GM12878 (cell line): ENCODE measurements around the gene PPAN. TPM values are rescaled to one million over a fixed set of nuclear protein-coding genes. Genes with fewer than 3 reads are reported as not detected.

ENCODE experiments used
- ATAC-seq: fragments of 200-7000 bp; cut with Tn5 transposase; 3 replicates; pipeline ENCODE4 v1.9.1; 2020; ENCODE audit warnings: mild to moderate bottlenecking, moderate library complexity
- BruUV-seq: library from RNA; stranded (reverse); fragments of 400-500 nt; replicated peaks from 2 replicates; lab custom pipeline; 2021; lab: Mats Ljungman, UMichigan
- CTCF ChIA-PET: fragments of 300-600 bp; sonication (Branson Sonifier 250); formaldehyde crosslinking; extraction: SDS; loops from one replicate; lab custom pipeline; 2021; ENCODE audit warnings: inconsistent platforms; lab: Yijun Ruan, JAX
- POLR2A ChIA-PET: fragments of 350-600 bp; formaldehyde crosslinking; extraction: SDS; loops from one replicate; lab custom pipeline; 2021; ENCODE audit warnings: inconsistent platforms; lab: Charles Lee
- RAD21 ChIA-PET: fragments of 300-600 bp; sonication (Branson Sonifier 250); formaldehyde crosslinking; loops from one replicate; lab custom pipeline; 2023; ENCODE audit warnings: antibody characterized with exemption; ENCODE audit not compliant: unreplicated experiment; lab: Charles Lee
- SMC1A ChIA-PET: fragments of 300-600 bp; sonication (Branson Sonifier 250); formaldehyde crosslinking; loops from one replicate; lab custom pipeline; 2023; ENCODE audit not compliant: unreplicated experiment, uncharacterized antibody; lab: Charles Lee
- DNase-seq: peaks from one replicate; pipeline ENCODE4 v3.0.0-alpha.2; 2011; ENCODE audit warnings: low read depth, low spot score
- FAIRE-seq: peaks from 3 replicates; lab custom pipeline; 2011; peaks lifted over from hg19 to GRCh38; lab: Jason Lieb, UNC
- H2AFZ ChIP-seq: 2 replicates; pipeline ENCODE4 v1.6.0; 2011; ENCODE audit warnings: low read depth, low read length, control low read depth; ENCODE audit not compliant: control insufficient read depth
- H3K27ac ChIP-seq: 2 replicates; pipeline ENCODE4 v1.5.1; 2011; ENCODE audit warnings: control low read depth; ENCODE audit not compliant: control insufficient read depth, insufficient read depth
- H3K27me3 ChIP-seq, 2 experiments: replicated peaks in 1 of 2; 2 replicates each; pipeline versions ENCODE4 v1.6.0 to v1.6.1; 2011; ENCODE audit warnings: low read length in 1 of 2; ENCODE audit not compliant: control insufficient read depth in 2 of 2, insufficient read depth in 2 of 2
- H3K36me3 ChIP-seq, 2 experiments: 2 replicates each; pipeline ENCODE4 v1.5.1; 2011; ENCODE audit warnings: low read length in 1 of 2; ENCODE audit not compliant: control insufficient read depth in 2 of 2, insufficient read depth in 2 of 2
- H3K4me1 ChIP-seq: 2 replicates; pipeline ENCODE4 v1.6.1; 2011; ENCODE audit warnings: mild to moderate bottlenecking, low read length, moderate library complexity, mixed read lengths; ENCODE audit not compliant: control insufficient read depth, insufficient read depth
- H3K4me2 ChIP-seq: 2 replicates; pipeline ENCODE4 v1.6.0; 2011; ENCODE audit warnings: control low read depth; ENCODE audit not compliant: control insufficient read depth, insufficient read depth
- H3K4me3 ChIP-seq: fragments of 200-600 bp; sonication (generic); 2 replicates; pipeline ENCODE4 v1.5.1; 2016
- H3K79me2 ChIP-seq: 2 replicates; pipeline ENCODE4 v1.6.0; 2011; ENCODE audit warnings: low read length; ENCODE audit not compliant: control insufficient read depth, insufficient read depth
- H3K9ac ChIP-seq: 2 replicates; pipeline ENCODE4 v1.8.0; 2011; ENCODE audit warnings: low read length, control low read depth, mixed read lengths; ENCODE audit not compliant: control insufficient read depth, insufficient read depth
- H3K9me3 ChIP-seq: replicated peaks from 3 replicates; pipeline ENCODE4 v1.5.1; 2011; ENCODE audit warnings: mild to moderate bottlenecking, low read length; ENCODE audit not compliant: control insufficient read depth, insufficient read depth
- H4K20me1 ChIP-seq: 2 replicates; pipeline ENCODE4 v1.6.0; 2011; ENCODE audit not compliant: control insufficient read depth, insufficient read depth
- BACH1 ChIP-seq: fragments of 450-650 bp; IDR thresholded peaks from 2 replicates; pipeline ENCODE4 v1.6.1; 2017; ENCODE audit warnings: mild to moderate bottlenecking, borderline replicate concordance
- BCL3 ChIP-seq: IDR thresholded peaks from 2 replicates; pipeline ENCODE4 v1.6.1; 2011; ENCODE audit warnings: borderline replicate concordance, low read depth, mild to moderate bottlenecking, moderate library complexity, low read length; ENCODE audit not compliant: insufficient read depth, poor library complexity, severe bottlenecking
- BHLHE40 ChIP-seq, 2 experiments: fragments of 450-650 bp in 1 of 2; IDR thresholded peaks; 2 replicates each; pipeline ENCODE4 v1.6.1; 2011 to 2017; ENCODE audit warnings: low read depth in 2 of 2, borderline replicate concordance in 1 of 2, improper control_type of control experiment in 1 of 2, low read length in 1 of 2, mild to moderate bottlenecking in 1 of 2
- CBX5 ChIP-seq: sonication (generic); IDR thresholded peaks from 2 replicates; pipeline ENCODE4 v1.6.1; 2016; ENCODE audit warnings: low read depth, moderate library complexity, mild to moderate bottlenecking, inconsistent platforms
- CHD4 ChIP-seq: fragments of 200-600 bp; sonication (generic); IDR thresholded peaks from 2 replicates; pipeline ENCODE4 v1.6.1; 2016; ENCODE audit warnings: mild to moderate bottlenecking
- E2F8 ChIP-seq: fragments of 450-650 bp; IDR thresholded peaks from 2 replicates; pipeline ENCODE4 v1.6.1; 2018; ENCODE audit warnings: mild to moderate bottlenecking, low read depth, moderate library complexity; ENCODE audit not compliant: partially characterized antibody
- IKZF1 ChIP-seq: fragments of 450-650 bp; conservative IDR thresholded peaks from 2 replicates; pipeline ENCODE4 v1.6.1; 2017; ENCODE audit warnings: antibody characterized with exemption, mild to moderate bottlenecking
- NBN ChIP-seq: fragments of 450-650 bp; IDR thresholded peaks from 2 replicates; pipeline ENCODE4 v1.6.1; 2016
- POU2F2 ChIP-seq: IDR thresholded peaks from 3 replicates; pipeline ENCODE4 v1.6.1; 2011; ENCODE audit warnings: low read depth, mild to moderate bottlenecking, low read length, borderline replicate concordance
- RAD21 ChIP-seq: IDR thresholded peaks from 2 replicates; pipeline ENCODE4 v1.6.1; 2011; ENCODE audit warnings: mild to moderate bottlenecking, low read depth, low read length, moderate library complexity; ENCODE audit not compliant: insufficient read depth
- RB1 ChIP-seq: fragments of 450-650 bp; formaldehyde crosslinking; IDR thresholded peaks from 2 replicates; pipeline ENCODE4 v1.6.1; 2017; ENCODE audit warnings: mild to moderate bottlenecking, borderline replicate concordance
- SMC3 ChIP-seq: IDR thresholded peaks from 2 replicates; pipeline ENCODE4 v1.6.1; 2011; ENCODE audit warnings: low read length, improper control_type of control experiment, borderline replicate concordance
- SPI1 ChIP-seq: IDR thresholded peaks from 2 replicates; pipeline ENCODE4 v1.6.1; 2011; ENCODE audit warnings: low read depth, mild to moderate bottlenecking, low read length, moderate library complexity, borderline replicate concordance; ENCODE audit not compliant: insufficient read depth
- TCF12 ChIP-seq: IDR thresholded peaks from 2 replicates; pipeline ENCODE4 v1.6.1; 2011; ENCODE audit warnings: low read depth, mild to moderate bottlenecking, low read length
- ZNF384 ChIP-seq: IDR thresholded peaks from 2 replicates; pipeline ENCODE4 v1.6.1; 2012; ENCODE audit warnings: low read depth, mild to moderate bottlenecking, low read length, improper control_type of control experiment, borderline replicate concordance
- WGBS: methylation state at CpG from one replicate; pipeline ENCODE4 v1.1.6; 2016; ENCODE audit warnings: low lambda C conversion rate; ENCODE audit not compliant: insufficient replicate concordance, insufficient coverage; ENCODE audit errors: missing lambda C conversion rate; 5-methylcytosine and 5-hydroxymethylcytosine counted together
- in situ Hi-C: fragments of 300-500 bp; cut with MboI; formaldehyde crosslinking; loops from 9 replicates; pipeline ENCODE4 v1.14.3; 2018; ENCODE audit warnings: mixed read lengths
- intact Hi-C: fragments of 100-400 bp; cut with micrococcal nuclease; formaldehyde crosslinking; loops from one replicate; pipeline ENCODE4 v1.14.2; 2022; ENCODE audit not compliant: unreplicated experiment
- polyA plus RNA-seq, 11 experiments: library from polyadenylated mRNA; depleted of rRNA in 4 of 11; unstranded in 6 of 11; stranded (reverse) in 5 of 11; fragments of >200 nt; fragmentation: Nextera tagmentation in 4 of 11; fragmentation: Illumina TruSeq in 1 of 11; extraction: Ambion mirVana in 4 of 11; extraction: Trizol in 1 of 11; gene quantifications; 1 replicate in 1 of 11; 2 replicates in 10 of 11; pipeline versions ENCODE4 v1.2.1 to v1.2.3, GENCODE V29; 2011 to 2016; ENCODE audit warnings: inconsistent platforms in 2 of 11, missing spikeins in 2 of 11, low read depth in 1 of 11
- total RNA-seq, 4 experiments: library from RNA; depleted of rRNA in 3 of 4; stranded (reverse); fragments of >200 nt in 3 of 4; fragmentation: Illumina TruSeq in 1 of 4; extraction: Trizol in 1 of 4; gene quantifications; 2 replicates each; pipeline versions ENCODE4 v1.2.1 to v1.2.3, GENCODE V29; 2013 to 2021
- TF ChIP-seq, protein P1 (sequence below): IDR thresholded peaks from 2 replicates; pipeline ENCODE4 v1.6.1; 2012; ENCODE audit warnings: low read length, inconsistent platforms

Gene PPAN
- total and polyA plus RNA-seq, 10 of the 15 experiments (the other 5 are each of a cell fraction or from before 2014, with no cell fraction given) = 2.1 to 171 (median 108) TPM

- intact Hi-C loops = loop anchor here (1.0 to 5.0 kb wide), 3 partner anchors 14 to 182 kb away; no protein-coding TSS in a partner anchor
- peak; percentile 56; the same call in 1 of the 2 replicates for TF ChIP-seq CBX5
- TF ChIP-seq BCL3 = peak; percentile 73
- TF ChIP-seq SMC3 = peak; percentile 73; the same call in 1 of the 2 replicates
- 0 out of 2 replicates have a peak, but pooled peaks have one; percentile 45 for TF ChIP-seq TCF12
- peak; percentile 27 to 37; a peak in 2 of 4 replicates for TF ChIP-seq BHLHE40 (IDR thresholded peaks at IDR 0.05; ENCODE audit: borderline replicate concordance in 1 of 2, low read depth in 2 of 2, low read length in 1 of 2)
- TF ChIP-seq RB1 = peak; percentile 75
- peak; percentile 81 for TF ChIP-seq RAD21
- TF ChIP-seq, protein P1, sequence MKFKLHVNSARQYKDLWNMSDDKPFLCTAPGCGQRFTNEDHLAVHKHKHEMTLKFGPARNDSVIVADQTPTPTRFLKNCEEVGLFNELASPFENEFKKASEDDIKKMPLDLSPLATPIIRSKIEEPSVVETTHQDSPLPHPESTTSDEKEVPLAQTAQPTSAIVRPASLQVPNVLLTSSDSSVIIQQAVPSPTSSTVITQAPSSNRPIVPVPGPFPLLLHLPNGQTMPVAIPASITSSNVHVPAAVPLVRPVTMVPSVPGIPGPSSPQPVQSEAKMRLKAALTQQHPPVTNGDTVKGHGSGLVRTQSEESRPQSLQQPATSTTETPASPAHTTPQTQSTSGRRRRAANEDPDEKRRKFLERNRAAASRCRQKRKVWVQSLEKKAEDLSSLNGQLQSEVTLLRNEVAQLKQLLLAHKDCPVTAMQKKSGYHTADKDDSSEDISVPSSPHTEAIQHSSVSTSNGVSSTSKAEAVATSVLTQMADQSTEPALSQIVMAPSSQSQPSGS = peak; percentile 25; the same call in 1 of the 2 replicates
- TF ChIP-seq IKZF1 = 0 out of 2 replicates have a peak, but pooled peaks have one; percentile 14
- TF ChIP-seq POU2F2 = peak; percentile 24; the same call in 1 of the 3 replicates
- TF ChIP-seq NBN = peak; percentile 41; the same call in 1 of the 2 replicates
- TF ChIP-seq BACH1 = peak; percentile 48; the same call in 1 of the 2 replicates
- no peak for TF ChIP-seq CHD4
- TF ChIP-seq E2F8 = peak; percentile 23
- TF ChIP-seq SPI1 = no peak
- TF ChIP-seq ZNF384 = no peak; the same call in 1 of the 2 replicates
These were observed 6.9 kb downstream of the PPAN start for GRCh38 chr19:10112895-10113591.

More at GRCh38 chr19:10112895-10113591, 6.9 kb downstream of the PPAN start:
- in situ Hi-C loops = no loop called here
- FAIRE-seq (no peak), DNase-seq (no peak), ATAC-seq (peak; percentile 72)
- CTCF ChIA-PET = interaction anchor here (0.8 to 9.8 kb wide), 12 partner anchors 13 to 181 kb away, joined by 3 to 171 read pairs (median 4); partner anchors contain the start of genes ANGPTL6 and DNMT1
- Histone ChIP-seq H4K20me1 (no peaks in the 10 kb centered on the region), H3K79me2 (peaks cover 44% of the 10 kb centered on the region), H3K4me3 (peak overlapping the region; percentile 51; the same call in 1 of the 2 replicates), H3K27ac (peak overlapping the region; percentile 62), H3K9ac (0 out of 2 replicates have a peak overlapping the region, but pooled peaks have one; percentile 44), H3K4me1 (peaks cover 40% of the 10 kb centered on the region), H2AFZ (no peak overlapping the region), H3K4me2 (peak overlapping the region; percentile 74), H3K36me3 (peaks cover 18 to 59% of the 10 kb centered on the region in 2 experiments; a peak in 3 of 4 replicates), H3K27me3 (no peaks in the 10 kb centered on the region), H3K9me3 (no peaks in the 10 kb centered on the region)
- 16% methylated on average over 25 of the region's 25 CpGs for whole genome bisulfite sequencing
- SMC1A ChIA-PET = interaction anchor here (1.0 to 11.4 kb wide), 6 partner anchors 13 to 181 kb away, joined by 3 to 150 read pairs (median 6); partner anchors contain the start of gene ANGPTL6
- POLR2A ChIA-PET = interaction anchor here (0.5 to 5.4 kb wide), 7 partner anchors 10 to 137 kb away, joined by 4 to 58 read pairs (median 5); partner anchors contain the start of gene ANGPTL6
- BruUV-seq = no TSS peak
- RAD21 ChIA-PET = interaction anchor here (0.5 to 8.6 kb wide), 6 partner anchors 13 to 181 kb away, joined by 3 to 166 read pairs (median 6); partner anchors contain the start of gene ANGPTL6
